Measurements from ENCODE around the gene DNTTIP2. TPM values are rescaled to one million over a fixed set of nuclear protein-coding genes. Genes with fewer than 3 reads are reported as not detected.

The DNTTIP2 gene
- total and polyA plus RNA-seq, 2 donors (not counting 3 experiments of a cell fraction or from before 2014, with no cell fraction given), result 8.0 to 53.7 TPM

GRCh38 chr1:93908394-93909145 is 29.6 kb upstream of the DNTTIP2 start:
- intact Hi-C loops (cut with micrococcal nuclease), result loop anchor here (1.0 to 10.0 kb wide), 5 partner anchors 28 to 563 kb away; partner anchors contain the start of genes ABCD3, ARHGAP29 and DR1
- H3K27ac ChIP-seq (ENCODE audit: insufficient read depth, low read depth, low read length), result peak overlapping the region; percentile 69
- no peaks in the 10 kb centered on the region for H3K36me3 ChIP-seq (ENCODE audit: control insufficient read depth in 2 of 2, extremely low read depth in 1 of 2, insufficient read depth in 2 of 2, low read length in 2 of 2)
- H2AFZ ChIP-seq (ENCODE audit: low read depth, low read length), result no peak overlapping the region
- no peaks in the 10 kb centered on the region for H3K9me1 ChIP-seq (replicated peaks; ENCODE audit: control insufficient read depth, extremely low read depth, insufficient read depth, low read length)
- peaks cover 53% of the 10 kb centered on the region for H3K79me2 ChIP-seq (ENCODE audit: control insufficient read depth, insufficient read depth, low read length)
- FAIRE-seq (no peak), DNase-seq (ENCODE audit: low read depth, low spot score) (peak; percentile 23)
- no peaks in the 10 kb centered on the region for H3K27me3 ChIP-seq (ENCODE audit: control insufficient read depth in 2 of 2, insufficient read depth in 2 of 2, low read length in 2 of 2)
- peaks cover 46% of the 10 kb centered on the region for H3K4me1 ChIP-seq (ENCODE audit: control insufficient read depth, extremely low read depth, insufficient read depth, low read length)
- H3K4me2 ChIP-seq (ENCODE audit: insufficient read depth, low read length), result peak overlapping the region; percentile 96
- H4K20me1 ChIP-seq (replicated peaks; ENCODE audit: control insufficient read depth, extremely low read depth, insufficient read depth, low read length), result peaks cover 9% of the 10 kb centered on the region
- H3K9me3 ChIP-seq (replicated peaks; ENCODE audit: control insufficient read depth, insufficient read depth, low read length), result no peaks in the 10 kb centered on the region
- TF ChIP-seq POLR2A (IDR thresholded peaks at IDR 0.05; ENCODE audit: low read depth, low read length) (peak; percentile 33), JUN (IDR thresholded peaks at IDR 0.05; ENCODE audit: borderline replicate concordance, insufficient read depth, insufficient read length, low read depth) (no peak)
- H3K4me3 ChIP-seq (replicated peaks in 1 of 3; ENCODE audit: insufficient read depth in 1 of 3, low read depth in 1 of 3, low read length in 3 of 3), result peak overlapping the region; percentile 70 to 90 (median 82)
- no TSS peak for BruUV-seq (replicated peaks)
- ChIA-PET POLR2A (no interaction called here), CTCF (interaction anchor here (0.6 to 2.2 kb wide), 24 partner anchors 8 to 604 kb away, joined by 3 to 24 read pairs (median 3); partner anchors contain the start of gene DNTTIP2)
- peak overlapping the region; percentile 76 for H3K9ac ChIP-seq (replicated peaks; ENCODE audit: extremely low read depth, insufficient read depth, low read length)
- dilution Hi-C loops (cut with MboI; ENCODE audit: extremely low pct_ligation_motif_present, low sequenced_read_pairs), result no loop called here

- Histone ChIP-seq H3K4me1 (ENCODE audit: control insufficient read depth, extremely low read depth, insufficient read depth, low read length) (peaks cover 46% of the 10 kb centered on the region), H3K27ac (ENCODE audit: insufficient read depth, low read depth, low read length) (no peak overlapping the region), H3K4me3 (replicated peaks in 1 of 3; ENCODE audit: insufficient read depth in 1 of 3, low read depth in 1 of 3, low read length in 3 of 3) (peak overlapping the region; percentile 70 to 90 (median 82)), H3K79me2 (ENCODE audit: control insufficient read depth, insufficient read depth, low read length) (peaks cover 59% of the 10 kb centered on the region), H2AFZ (ENCODE audit: low read depth, low read length) (no peak overlapping the region), H3K9me3 (replicated peaks; ENCODE audit: control insufficient read depth, insufficient read depth, low read length) (no peaks in the 10 kb centered on the region), H4K20me1 (replicated peaks; ENCODE audit: control insufficient read depth, extremely low read depth, insufficient read depth, low read length) (peaks cover 9% of the 10 kb centered on the region), H3K4me2 (ENCODE audit: insufficient read depth, low read length) (peak overlapping the region; percentile 96), H3K9ac (replicated peaks; ENCODE audit: extremely low read depth, insufficient read depth, low read length) (peak overlapping the region; percentile 76), H3K9me1 (replicated peaks; ENCODE audit: control insufficient read depth, extremely low read depth, insufficient read depth, low read length) (no peaks in the 10 kb centered on the region), H3K36me3 (ENCODE audit: control insufficient read depth in 2 of 2, extremely low read depth in 1 of 2, insufficient read depth in 2 of 2, low read length in 2 of 2) (peaks cover 0 to 2% of the 10 kb centered on the region in 2 experiments), H3K27me3 (ENCODE audit: control insufficient read depth in 2 of 2, insufficient read depth in 2 of 2, low read length in 2 of 2) (no peaks in the 10 kb centered on the region)
- ChIA-PET CTCF (interaction anchor here (1.0 kb wide), 1 partner anchor 428 kb away, joined by 3 read pairs; no protein-coding TSS in a partner anchor), POLR2A (no interaction called here)
- TF ChIP-seq POLR2AphosphoS5 (IDR thresholded peaks at IDR 0.05; ENCODE audit: insufficient read depth, low read depth, low read length), result no peak
- TF ChIP-seq GATA2 (IDR thresholded peaks at IDR 0.05; ENCODE audit: insufficient read depth, insufficient read length, low read depth, low read length), result no peak
- TF ChIP-seq JUN (IDR thresholded peaks at IDR 0.05; ENCODE audit: borderline replicate concordance, insufficient read depth, insufficient read length, low read depth), result no peak
- no peak for TF ChIP-seq MYC (IDR thresholded peaks at IDR 0.05; ENCODE audit: low read depth, low read length)
- TF ChIP-seq MAX (IDR thresholded peaks at IDR 0.05; ENCODE audit: insufficient read depth, insufficient read length), result no peak
- no peak for TF ChIP-seq EZH2 (IDR thresholded peaks at IDR 0.05; ENCODE audit: borderline replicate concordance, low read depth, low read length, severe bottlenecking)
- no peak for TF ChIP-seq POLR2A (IDR thresholded peaks at IDR 0.05; ENCODE audit: low read depth, low read length)
- TF ChIP-seq FOS (IDR thresholded peaks at IDR 0.05; ENCODE audit: borderline replicate concordance, insufficient read depth, low read length), result no peak
- no peak for TF ChIP-seq CTCF (IDR thresholded peaks at IDR 0.05; ENCODE audit: extremely low read depth in 1 of 2, insufficient read depth in 1 of 2, low read depth in 1 of 2, low read length in 2 of 2)
- no peak for FAIRE-seq
- dilution Hi-C loops (cut with MboI; ENCODE audit: extremely low pct_ligation_motif_present, low sequenced_read_pairs), result no loop called here
- intact Hi-C loops (cut with micrococcal nuclease), result loop anchor here (2.0 to 10.0 kb wide), 3 partner anchors 27 to 510 kb away; partner anchors contain the start of genes ABCD3 and ARHGAP29
- no TSS peak for BruUV-seq (replicated peaks)
- peak; percentile 51 for DNase-seq (ENCODE audit: low read depth, low spot score)
Measured at GRCh38 chr1:93907718-93908117, 28.7 kb upstream of the DNTTIP2 start.
